HEK293 (cell line): ENCODE data around the gene TPGS1.

ENCODE experiments used
- CTCF ChIA-PET: fragments of 350-600 bp; formaldehyde crosslinking; extraction: SDS; loops from one replicate; lab custom pipeline; 2021; ENCODE audit warnings: antibody characterized with exemption; lab: Yijun Ruan, JAX
- POLR2A ChIA-PET: fragments of 300-600 bp; formaldehyde crosslinking; extraction: SDS; loops from one replicate; lab custom pipeline; 2020; ENCODE audit warnings: antibody characterized with exemption, inconsistent platforms; lab: Yijun Ruan, JAX
- H3K27ac ChIP-seq: fragments of 200-500 bp; sonication (Bioruptor generic); 2 replicates; pipeline ENCODE4 v1.5.1; 2014; ENCODE audit warnings: low read depth, low read length, control low read depth, inconsistent platforms; ENCODE audit errors: extremely low read depth
- H3K36me3 ChIP-seq, 2 experiments: fragments of 200-500 bp in 1 of 2; sonication (Bioruptor generic) in 1 of 2; 1 replicate in 1 of 2; 2 replicates in 1 of 2; pipeline ENCODE4 v1.5.1; 2014 to 2017; ENCODE audit warnings: inconsistent platforms in 2 of 2, low read length in 2 of 2; ENCODE audit not compliant: control insufficient read depth in 2 of 2, insufficient read depth in 1 of 2
- H3K4me1 ChIP-seq: fragments of 200-500 bp; sonication (Bioruptor generic); 2 replicates; pipeline ENCODE4 v1.5.1; 2014; ENCODE audit warnings: mild to moderate bottlenecking, low read length, inconsistent platforms; ENCODE audit not compliant: control insufficient read depth, insufficient read depth
- H3K4me3 ChIP-seq: 2 replicates; pipeline ENCODE4 v1.5.1; 2011; ENCODE audit warnings: low read depth, mild to moderate bottlenecking, control low read depth, low read length, moderate library complexity
- H3K9me3 ChIP-seq: fragments of 200-500 bp; sonication (Bioruptor generic); 2 replicates; pipeline ENCODE4 v1.5.1; 2014; ENCODE audit warnings: low read depth, low read length, inconsistent platforms; ENCODE audit not compliant: control insufficient read depth, insufficient read depth
- EGR2 ChIP-seq: fragments of 450-650 bp; formaldehyde crosslinking; IDR thresholded peaks from 2 replicates; pipeline ENCODE4 v1.5.1; 2016; ENCODE audit warnings: low read depth, missing biosample characterization, missing genetic modification characterization
- HOXC10 ChIP-seq: sonication (generic); formaldehyde crosslinking; IDR thresholded peaks from 2 replicates; pipeline ENCODE4 v1.8.1; 2023; ENCODE audit warnings: mild to moderate bottlenecking, missing genetic modification reagents
- KLF9 ChIP-seq: fragments of 450-650 bp; formaldehyde crosslinking; IDR thresholded peaks from 2 replicates; pipeline ENCODE4 v1.5.1; 2016; ENCODE audit warnings: missing biosample characterization, missing genetic modification characterization, low read depth
- PATZ1 ChIP-seq: fragments of 450-650 bp; formaldehyde crosslinking; IDR thresholded peaks from 2 replicates; pipeline ENCODE4 v1.5.1; 2016; ENCODE audit warnings: missing biosample characterization, missing genetic modification characterization
- SALL2 ChIP-seq: fragments of 450-650 bp; formaldehyde crosslinking; IDR thresholded peaks from 2 replicates; pipeline ENCODE4 v1.5.0; 2017; ENCODE audit warnings: missing biosample characterization, mild to moderate bottlenecking, missing genetic modification characterization, borderline replicate concordance
- ZBTB1 ChIP-seq: fragments of 450-650 bp; formaldehyde crosslinking; IDR thresholded peaks from 2 replicates; pipeline ENCODE4 v1.5.1; 2016; ENCODE audit warnings: missing biosample characterization, missing genetic modification characterization
- ZFHX2 ChIP-seq: fragments of 450-650 bp; formaldehyde crosslinking; conservative IDR thresholded peaks from 2 replicates; pipeline ENCODE4 v1.5.1; 2016; ENCODE audit warnings: missing biosample characterization, missing genetic modification characterization
- ZNF157 ChIP-seq: fragments of 450-650 bp; formaldehyde crosslinking; IDR thresholded peaks from 2 replicates; pipeline ENCODE4 v1.5.1; 2016; ENCODE audit warnings: missing biosample characterization, missing genetic modification characterization
- ZNF184 ChIP-seq: fragments of 450-650 bp; IDR thresholded peaks from 2 replicates; pipeline ENCODE4 v1.5.1; 2018; ENCODE audit warnings: missing biosample characterization, mild to moderate bottlenecking, missing genetic modification characterization
- ZNF24 ChIP-seq: fragments of 450-650 bp; formaldehyde crosslinking; IDR thresholded peaks from 2 replicates; pipeline ENCODE4 v1.5.1; 2016; ENCODE audit warnings: missing biosample characterization, missing genetic modification characterization
- ZNF274 ChIP-seq, 2 experiments: fragments of 200-500 bp in 1 of 2; fragments of 450-650 bp in 1 of 2; sonication (Bioruptor generic) in 1 of 2; formaldehyde crosslinking in 1 of 2; IDR thresholded peaks; 2 replicates each; pipeline versions ENCODE4 v1.5.1 to v1.6.1; 2014 to 2016; ENCODE audit warnings: borderline replicate concordance in 1 of 2, inconsistent platforms in 1 of 2, low read length in 1 of 2, missing biosample characterization in 1 of 2, missing genetic modification characterization in 1 of 2
- ZNF324 ChIP-seq: fragments of 450-650 bp; formaldehyde crosslinking; IDR thresholded peaks from 2 replicates; pipeline ENCODE4 v1.5.1; 2016; ENCODE audit warnings: missing biosample characterization, missing genetic modification characterization
- ZNF366 ChIP-seq: fragments of 450-650 bp; formaldehyde crosslinking; conservative IDR thresholded peaks from 2 replicates; pipeline ENCODE4 v1.5.1; 2016; ENCODE audit warnings: missing biosample characterization, missing genetic modification characterization
- ZNF48 ChIP-seq: fragments of 450-650 bp; formaldehyde crosslinking; IDR thresholded peaks from 2 replicates; pipeline ENCODE4 v1.5.1; 2016; ENCODE audit warnings: missing biosample characterization, missing genetic modification characterization
- ZNF529 ChIP-seq: fragments of 450-650 bp; formaldehyde crosslinking; IDR thresholded peaks from 2 replicates; pipeline ENCODE4 v1.5.1; 2017; ENCODE audit warnings: missing genetic modification characterization, missing biosample characterization; ENCODE audit not compliant: insufficient replicate concordance
- ZNF580 ChIP-seq: fragments of 450-650 bp; formaldehyde crosslinking; IDR thresholded peaks from 2 replicates; pipeline ENCODE4 v1.5.1; 2016; ENCODE audit warnings: missing biosample characterization, missing genetic modification characterization
- ZNF596 ChIP-seq: fragments of 450-650 bp; IDR thresholded peaks from 2 replicates; pipeline ENCODE4 v1.5.0; 2018; ENCODE audit warnings: missing biosample characterization, mild to moderate bottlenecking, missing genetic modification characterization, moderate library complexity
- ZNF664 ChIP-seq: fragments of 450-650 bp; formaldehyde crosslinking; IDR thresholded peaks from 2 replicates; pipeline ENCODE4 v1.5.1; 2016; ENCODE audit warnings: missing biosample characterization, missing genetic modification characterization
- ZSCAN18 ChIP-seq: fragments of 450-650 bp; formaldehyde crosslinking; IDR thresholded peaks from 2 replicates; pipeline ENCODE4 v1.5.1; 2016; ENCODE audit warnings: missing biosample characterization, missing genetic modification characterization
- TF ChIP-seq, protein P1 (sequence below): fragments of 450-650 bp; formaldehyde crosslinking; IDR thresholded peaks from 2 replicates; pipeline ENCODE4 v1.5.1; 2016; ENCODE audit warnings: missing biosample characterization, missing genetic modification characterization
- TF ChIP-seq, protein P2 (sequence below): fragments of 450-650 bp; formaldehyde crosslinking; IDR thresholded peaks from 2 replicates; pipeline ENCODE4 v1.5.1; 2016; ENCODE audit warnings: missing biosample characterization, missing genetic modification characterization
- TF ChIP-seq, protein P3 (sequence below): IDR thresholded peaks from 2 replicates; pipeline ENCODE4 v1.6.1; 2011; ENCODE audit warnings: mild to moderate bottlenecking, low read depth, low read length, borderline replicate concordance

Gene TPGS1

DNA sequence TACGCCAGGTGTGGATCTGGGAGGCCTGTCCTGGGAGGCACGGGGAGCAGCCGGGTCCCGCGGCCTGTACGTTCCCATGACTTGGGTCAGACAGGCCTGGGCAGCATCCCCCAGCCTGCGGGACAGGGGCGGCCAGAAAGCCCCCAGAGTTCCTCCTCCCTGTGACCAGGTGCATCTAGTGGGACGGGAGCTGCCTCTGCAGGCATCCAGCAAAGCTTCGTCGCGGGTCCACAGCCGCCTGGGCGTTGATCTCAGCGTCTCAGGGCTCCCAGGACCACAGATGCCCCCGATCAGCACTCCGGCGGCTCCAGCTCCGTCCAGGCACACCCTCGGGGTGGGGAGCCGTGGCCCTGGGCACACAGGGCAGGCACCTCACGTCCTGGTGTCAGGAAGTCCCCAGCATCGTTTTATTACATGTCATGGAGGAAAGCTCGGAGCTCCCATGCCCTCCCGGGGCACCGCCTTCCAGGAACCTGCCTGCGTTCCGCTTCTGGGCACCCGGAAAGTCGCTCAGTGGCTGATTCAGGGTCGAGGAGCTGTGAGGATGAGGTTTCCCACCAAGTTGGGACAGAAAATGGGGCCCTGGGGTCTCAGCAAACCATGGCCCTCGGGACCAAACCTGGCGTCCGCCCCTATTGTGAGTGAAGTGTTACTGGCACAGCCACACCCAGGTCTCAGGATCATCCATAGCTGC, 35.0 kb downstream of the TPGS1 start (continued):
- TF ChIP-seq ZNF274 (IDR thresholded peaks at IDR 0.05; ENCODE audit: low read length) (no peak), ZNF274 (tag by site-specific recombination; IDR thresholded peaks at IDR 0.05; ENCODE audit: borderline replicate concordance) (no peak), ZNF580 (tag by site-specific recombination) (no peak), ZBTB1 (tag by site-specific recombination) (no peak)
- TF ChIP-seq, protein P1, sequence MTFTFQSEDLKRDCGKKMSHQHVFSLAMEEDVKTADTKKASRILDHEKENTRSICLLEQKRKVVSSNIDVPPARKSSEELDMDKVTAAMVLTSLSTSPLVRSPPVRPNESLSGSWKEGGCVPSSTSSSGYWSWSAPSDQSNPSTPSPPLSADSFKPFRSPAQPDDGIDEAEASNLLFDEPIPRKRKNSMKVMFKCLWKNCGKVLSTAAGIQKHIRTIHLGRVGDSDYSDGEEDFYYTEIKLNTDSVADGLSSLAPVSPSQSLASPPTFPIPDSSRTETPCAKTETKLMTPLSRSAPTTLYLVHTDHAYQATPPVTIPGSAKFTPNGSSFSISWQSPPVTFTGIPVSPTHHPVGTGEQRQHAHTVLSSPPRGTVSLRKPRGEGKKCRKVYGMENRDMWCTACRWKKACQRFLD, result no peak

DNA sequence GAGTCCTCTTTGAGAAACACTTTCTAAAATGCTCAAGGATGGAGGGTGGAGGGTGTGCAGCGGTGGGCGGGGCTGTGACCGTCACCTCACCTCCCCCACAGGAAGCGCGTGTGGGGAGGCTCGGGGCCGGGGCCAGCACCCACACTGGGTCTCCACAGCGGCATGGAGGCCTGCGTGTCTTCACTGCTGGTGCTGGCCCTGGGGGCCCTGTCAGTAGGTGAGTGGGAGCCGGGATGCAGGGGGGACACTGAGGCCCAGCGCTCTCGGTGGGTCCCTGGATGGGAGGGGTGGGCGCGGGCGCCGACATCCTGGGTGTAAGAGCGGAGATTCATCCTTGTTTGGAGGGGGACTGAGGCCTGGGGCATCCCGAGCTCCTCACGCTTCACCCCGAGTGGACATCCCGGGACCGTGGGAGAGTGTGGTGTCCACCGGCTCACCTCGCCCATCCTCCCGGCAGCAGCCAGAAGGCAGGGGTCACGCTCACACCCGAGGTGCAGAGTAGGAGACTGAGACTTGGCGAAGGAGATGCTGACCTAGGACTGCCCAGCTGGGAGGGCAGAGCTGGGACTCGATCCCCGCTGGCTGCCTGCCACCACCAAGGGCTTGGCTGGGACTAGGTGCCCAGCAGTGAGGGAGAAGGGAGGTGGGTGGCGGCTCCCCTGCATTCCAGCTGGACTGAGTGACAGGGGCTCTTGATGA, 36.8 kb downstream of the TPGS1 start, which contains the start of gene GZMM:
TSS of gene GZMM (plus strand) at position 144 of the 699 bp plus-strand sequence. CDS start at position 163, 19 bp downstream.
- Histone ChIP-seq H3K4me3 (no peak within 1 kb of the TSS), H3K36me3 (peaks cover 0 to 21% of the 10 kb centered on the region in 2 experiments; a peak in 1 of 3 replicates), H3K4me1 (no peaks in the 10 kb centered on the region), H3K27ac (no peak within 1 kb of the TSS), H3K9me3 (no peaks in the 10 kb centered on the region)
- CTCF ChIA-PET, result no interaction called here
- POLR2A ChIA-PET, result no interaction called here
- TF ChIP-seq HOXC10 (CRISPR knock-in tag), result no peak
- TF ChIP-seq ZFHX2 (tag by site-specific recombination), result peak; percentile 39; the same call in 1 of the 2 replicates
- 0 out of 2 replicates have a peak, but pooled peaks have one; percentile 15 for TF ChIP-seq EGR2

DNA sequence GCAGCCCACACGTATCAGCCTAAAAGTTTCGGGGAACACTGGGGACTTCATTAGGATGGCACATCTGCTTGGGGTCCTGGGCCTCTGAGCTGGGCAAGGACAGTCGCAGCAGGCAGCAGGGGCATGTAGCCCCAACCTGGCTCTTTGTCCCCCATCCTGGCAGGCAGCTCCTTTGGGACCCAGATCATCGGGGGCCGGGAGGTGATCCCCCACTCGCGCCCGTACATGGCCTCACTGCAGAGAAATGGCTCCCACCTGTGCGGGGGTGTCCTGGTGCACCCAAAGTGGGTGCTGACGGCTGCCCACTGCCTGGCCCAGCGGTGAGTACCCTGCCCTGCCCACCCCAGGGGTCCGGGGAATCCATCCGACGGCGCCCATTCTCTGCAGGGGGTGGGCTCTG, 39.8 kb downstream of the TPGS1 start:
- Histone ChIP-seq H3K27ac (no peak overlapping the region), H3K4me3 (no peak overlapping the region), H3K36me3 (peaks cover 0 to 5% of the 10 kb centered on the region in 2 experiments; a peak in 1 of 3 replicates), H3K4me1 (no peaks in the 10 kb centered on the region), H3K9me3 (no peaks in the 10 kb centered on the region)
- ChIA-PET POLR2A (interaction anchor here (1.2 kb wide), 1 partner anchor 9 kb away, joined by 3 read pairs; no protein-coding TSS in a partner anchor), CTCF (no interaction called here)
- TF ChIP-seq ZNF157 (tag by site-specific recombination) (no peak), ZNF48 (tag by site-specific recombination) (no peak), ZSCAN18 (tag by site-specific recombination) (no peak), ZNF366 (tag by site-specific recombination) (no peak), ZNF24 (tag by site-specific recombination) (no peak), KLF9 (no peak), ZNF664 (tag by site-specific recombination) (no peak), ZNF184 (tag by site-specific recombination) (no peak), ZNF596 (tag by site-specific recombination) (no peak), PATZ1 (no peak), ZNF324 (tag by site-specific recombination) (no peak), ZNF529 (no peak), SALL2 (no peak)
- TF ChIP-seq, protein P2, sequence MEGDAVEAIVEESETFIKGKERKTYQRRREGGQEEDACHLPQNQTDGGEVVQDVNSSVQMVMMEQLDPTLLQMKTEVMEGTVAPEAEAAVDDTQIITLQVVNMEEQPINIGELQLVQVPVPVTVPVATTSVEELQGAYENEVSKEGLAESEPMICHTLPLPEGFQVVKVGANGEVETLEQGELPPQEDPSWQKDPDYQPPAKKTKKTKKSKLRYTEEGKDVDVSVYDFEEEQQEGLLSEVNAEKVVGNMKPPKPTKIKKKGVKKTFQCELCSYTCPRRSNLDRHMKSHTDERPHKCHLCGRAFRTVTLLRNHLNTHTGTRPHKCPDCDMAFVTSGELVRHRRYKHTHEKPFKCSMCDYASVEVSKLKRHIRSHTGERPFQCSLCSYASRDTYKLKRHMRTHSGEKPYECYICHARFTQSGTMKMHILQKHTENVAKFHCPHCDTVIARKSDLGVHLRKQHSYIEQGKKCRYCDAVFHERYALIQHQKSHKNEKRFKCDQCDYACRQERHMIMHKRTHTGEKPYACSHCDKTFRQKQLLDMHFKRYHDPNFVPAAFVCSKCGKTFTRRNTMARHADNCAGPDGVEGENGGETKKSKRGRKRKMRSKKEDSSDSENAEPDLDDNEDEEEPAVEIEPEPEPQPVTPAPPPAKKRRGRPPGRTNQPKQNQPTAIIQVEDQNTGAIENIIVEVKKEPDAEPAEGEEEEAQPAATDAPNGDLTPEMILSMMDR (tag by site-specific recombination), result no peak
- TF ChIP-seq, protein P3, sequence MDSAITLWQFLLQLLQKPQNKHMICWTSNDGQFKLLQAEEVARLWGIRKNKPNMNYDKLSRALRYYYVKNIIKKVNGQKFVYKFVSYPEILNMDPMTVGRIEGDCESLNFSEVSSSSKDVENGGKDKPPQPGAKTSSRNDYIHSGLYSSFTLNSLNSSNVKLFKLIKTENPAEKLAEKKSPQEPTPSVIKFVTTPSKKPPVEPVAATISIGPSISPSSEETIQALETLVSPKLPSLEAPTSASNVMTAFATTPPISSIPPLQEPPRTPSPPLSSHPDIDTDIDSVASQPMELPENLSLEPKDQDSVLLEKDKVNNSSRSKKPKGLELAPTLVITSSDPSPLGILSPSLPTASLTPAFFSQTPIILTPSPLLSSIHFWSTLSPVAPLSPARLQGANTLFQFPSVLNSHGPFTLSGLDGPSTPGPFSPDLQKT, result no peak
